ENCODE results near the gene U2SURP. TPM values are rescaled to one million over a fixed set of nuclear protein-coding genes. Genes with fewer than 3 reads are reported as not detected.
"Not testable (repeated sequence)": the region's sequence is repeated elsewhere in the genome, so short reads cannot be mapped to it uniquely, and the experiment has no call there.

U2SURP gene
- total and polyA plus RNA-seq, 2 experiments from 2014 or later, result 41.5 to 71.4 TPM

DNA sequence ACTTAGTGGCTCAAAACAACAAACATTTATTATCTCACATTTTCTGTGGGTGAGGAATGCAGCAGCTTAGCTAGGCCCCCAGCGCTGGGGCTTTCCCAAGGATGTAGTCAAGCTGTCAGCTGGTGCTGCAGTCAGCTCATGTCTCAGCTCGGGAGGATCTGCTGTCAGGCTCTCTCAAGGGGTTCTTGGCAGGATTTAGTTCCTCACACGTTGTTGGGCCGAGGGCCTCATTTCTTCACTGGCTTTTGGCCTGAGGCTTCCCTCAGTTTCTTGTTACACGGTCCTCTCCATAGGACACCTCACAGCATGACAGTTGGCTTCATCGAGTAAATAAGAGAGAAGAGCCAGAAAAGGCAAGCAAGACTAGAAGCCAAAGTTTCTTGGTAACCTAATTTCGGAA lies 13.7 kb upstream of the U2SURP start:
- Histone ChIP-seq H4K20me1 (ENCODE audit: insufficient read depth, poor library complexity, severe bottlenecking) (no peaks in the 10 kb centered on the region), H3K36me3 (replicated peaks; ENCODE audit: insufficient read depth, low read depth) (no peaks in the 10 kb centered on the region), H3K9me3 (ENCODE audit: low read depth) (no peaks in the 10 kb centered on the region), H3K4me3 (no peak overlapping the region), H3K9me2 (replicated peaks; ENCODE audit: insufficient read depth) (no peaks in the 10 kb centered on the region), H2AFZ (no peak overlapping the region), H3K79me2 (no peaks in the 10 kb centered on the region), H3K27ac (no peak overlapping the region), H3K4me1 (ENCODE audit: insufficient read depth) (no peaks in the 10 kb centered on the region), H3K4me2 (no peak overlapping the region), H3K27me3 (no peaks in the 10 kb centered on the region)
- TF ChIP-seq EZH2phosphoT487 (IDR thresholded peaks at IDR 0.05; ENCODE audit: low read depth, severe bottlenecking, unreplicated experiment), result no peak
- no peak for TF ChIP-seq EZH2 (IDR thresholded peaks at IDR 0.05; ENCODE audit: borderline replicate concordance)
- TF ChIP-seq, protein P1, sequence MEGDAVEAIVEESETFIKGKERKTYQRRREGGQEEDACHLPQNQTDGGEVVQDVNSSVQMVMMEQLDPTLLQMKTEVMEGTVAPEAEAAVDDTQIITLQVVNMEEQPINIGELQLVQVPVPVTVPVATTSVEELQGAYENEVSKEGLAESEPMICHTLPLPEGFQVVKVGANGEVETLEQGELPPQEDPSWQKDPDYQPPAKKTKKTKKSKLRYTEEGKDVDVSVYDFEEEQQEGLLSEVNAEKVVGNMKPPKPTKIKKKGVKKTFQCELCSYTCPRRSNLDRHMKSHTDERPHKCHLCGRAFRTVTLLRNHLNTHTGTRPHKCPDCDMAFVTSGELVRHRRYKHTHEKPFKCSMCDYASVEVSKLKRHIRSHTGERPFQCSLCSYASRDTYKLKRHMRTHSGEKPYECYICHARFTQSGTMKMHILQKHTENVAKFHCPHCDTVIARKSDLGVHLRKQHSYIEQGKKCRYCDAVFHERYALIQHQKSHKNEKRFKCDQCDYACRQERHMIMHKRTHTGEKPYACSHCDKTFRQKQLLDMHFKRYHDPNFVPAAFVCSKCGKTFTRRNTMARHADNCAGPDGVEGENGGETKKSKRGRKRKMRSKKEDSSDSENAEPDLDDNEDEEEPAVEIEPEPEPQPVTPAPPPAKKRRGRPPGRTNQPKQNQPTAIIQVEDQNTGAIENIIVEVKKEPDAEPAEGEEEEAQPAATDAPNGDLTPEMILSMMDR (IDR thresholded peaks at IDR 0.05; ENCODE audit: poor library complexity), result no peak
- WGBS (ENCODE audit: low lambda C conversion rate, missing lambda C conversion rate), result 34% methylated on average over 7 of the region's 7 CpGs
- DNase-seq (ENCODE audit: low spot score), result peak; percentile 55

DNA sequence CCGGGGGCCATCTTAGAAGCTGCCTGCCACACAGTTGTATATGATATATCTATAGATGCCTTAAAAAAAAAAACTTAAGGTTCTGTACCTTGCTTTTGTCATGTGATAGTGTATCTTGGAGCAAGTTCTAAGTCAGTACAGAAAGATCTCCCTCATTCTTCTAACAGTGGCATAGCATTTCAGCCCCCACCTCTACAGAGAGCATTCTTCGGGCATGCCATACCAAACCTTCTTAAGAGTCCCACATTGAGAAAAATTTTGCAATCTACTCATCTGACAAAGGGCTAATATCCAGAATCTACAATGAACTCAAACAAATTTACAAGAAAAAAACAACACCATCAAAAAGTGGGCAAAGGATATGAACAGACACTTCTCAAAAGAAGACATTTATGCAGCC lies 13.1 kb upstream of the U2SURP start:
- DNase-seq (ENCODE audit: low spot score); H3K27me3 ChIP-seq; H3K4me1 ChIP-seq (ENCODE audit: insufficient read depth); H3K36me3 ChIP-seq (replicated peaks; ENCODE audit: insufficient read depth, low read depth); H4K20me1 ChIP-seq (ENCODE audit: insufficient read depth, poor library complexity, severe bottlenecking); H3K4me3 ChIP-seq; H3K9me3 ChIP-seq (ENCODE audit: low read depth); H3K4me2 ChIP-seq; H2AFZ ChIP-seq; H3K79me2 ChIP-seq; H3K9me2 ChIP-seq (replicated peaks; ENCODE audit: insufficient read depth); H3K27ac ChIP-seq: not testable (repeated sequence)
- 87% methylated on average over 2 of the region's 2 CpGs for WGBS (ENCODE audit: low lambda C conversion rate, missing lambda C conversion rate)

DNA sequence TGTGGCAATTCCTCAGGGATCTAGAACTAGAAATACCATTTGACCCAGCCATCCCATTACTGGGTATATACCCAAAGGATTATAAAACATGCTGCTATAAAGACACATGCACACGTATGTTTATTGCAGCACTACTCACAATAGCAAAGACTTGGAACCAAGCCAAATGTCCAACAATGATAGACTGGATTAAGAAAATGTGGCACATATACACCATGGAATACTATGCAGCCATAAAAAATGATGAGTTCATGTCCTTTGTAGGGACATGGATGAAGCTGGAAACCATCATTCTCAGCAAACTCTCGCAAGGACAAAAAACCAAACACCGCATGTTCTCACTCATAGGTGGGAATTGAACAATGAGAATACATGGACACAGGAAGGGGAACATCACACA lies 12.5 kb upstream of the U2SURP start:
- H3K9me2 ChIP-seq (replicated peaks; ENCODE audit: insufficient read depth); H4K20me1 ChIP-seq (ENCODE audit: insufficient read depth, poor library complexity, severe bottlenecking); H3K79me2 ChIP-seq; H3K36me3 ChIP-seq (replicated peaks; ENCODE audit: insufficient read depth, low read depth); H3K4me3 ChIP-seq; DNase-seq (ENCODE audit: low spot score); H2AFZ ChIP-seq; H3K27ac ChIP-seq; H3K4me2 ChIP-seq; H3K9me3 ChIP-seq (ENCODE audit: low read depth); H3K27me3 ChIP-seq; H3K4me1 ChIP-seq (ENCODE audit: insufficient read depth): not testable (repeated sequence)
- WGBS (ENCODE audit: low lambda C conversion rate, missing lambda C conversion rate), result 92% methylated on average over 3 of the region's 3 CpGs

DNA sequence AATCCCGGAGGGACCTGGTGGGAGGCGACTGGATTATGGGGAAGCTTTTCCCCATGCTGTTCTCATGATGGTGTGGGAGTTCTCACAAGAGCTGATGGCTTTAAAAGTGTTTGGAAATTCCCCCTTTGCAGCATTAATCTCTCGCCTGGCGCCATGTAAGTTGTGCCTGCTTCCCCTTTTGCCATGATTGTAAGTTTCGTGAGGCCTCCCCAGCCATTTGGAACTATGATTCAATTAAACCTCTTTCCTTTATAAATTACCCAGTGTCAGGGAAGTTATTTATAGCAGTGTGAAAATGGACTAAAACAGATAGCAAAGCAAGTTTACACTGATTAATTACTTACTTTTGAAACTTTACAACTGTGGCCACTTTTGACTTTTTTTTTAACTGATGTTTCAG lies 10.6 kb upstream of the U2SURP start:
- Histone ChIP-seq H3K27me3 (no peaks in the 10 kb centered on the region), H3K79me2 (no peaks in the 10 kb centered on the region), H3K4me3 (no peak overlapping the region), H3K9me3 (ENCODE audit: low read depth) (no peaks in the 10 kb centered on the region), H3K36me3 (replicated peaks; ENCODE audit: insufficient read depth, low read depth) (no peaks in the 10 kb centered on the region), H2AFZ (no peak overlapping the region), H3K9me2 (replicated peaks; ENCODE audit: insufficient read depth) (no peaks in the 10 kb centered on the region), H3K4me2 (no peak overlapping the region), H4K20me1 (ENCODE audit: insufficient read depth, poor library complexity, severe bottlenecking) (no peaks in the 10 kb centered on the region), H3K27ac (no peak overlapping the region), H3K4me1 (ENCODE audit: insufficient read depth) (no peaks in the 10 kb centered on the region)
- DNase-seq (ENCODE audit: low spot score), result no peak
- TF ChIP-seq EZH2 (IDR thresholded peaks at IDR 0.05; ENCODE audit: borderline replicate concordance) (no peak), EZH2phosphoT487 (IDR thresholded peaks at IDR 0.05; ENCODE audit: low read depth, severe bottlenecking, unreplicated experiment) (no peak)
- TF ChIP-seq, protein P1 (IDR thresholded peaks at IDR 0.05; ENCODE audit: poor library complexity), result no peak
- WGBS (ENCODE audit: low lambda C conversion rate, missing lambda C conversion rate), result 96% methylated on average over 5 of the region's 5 CpGs

DNA sequence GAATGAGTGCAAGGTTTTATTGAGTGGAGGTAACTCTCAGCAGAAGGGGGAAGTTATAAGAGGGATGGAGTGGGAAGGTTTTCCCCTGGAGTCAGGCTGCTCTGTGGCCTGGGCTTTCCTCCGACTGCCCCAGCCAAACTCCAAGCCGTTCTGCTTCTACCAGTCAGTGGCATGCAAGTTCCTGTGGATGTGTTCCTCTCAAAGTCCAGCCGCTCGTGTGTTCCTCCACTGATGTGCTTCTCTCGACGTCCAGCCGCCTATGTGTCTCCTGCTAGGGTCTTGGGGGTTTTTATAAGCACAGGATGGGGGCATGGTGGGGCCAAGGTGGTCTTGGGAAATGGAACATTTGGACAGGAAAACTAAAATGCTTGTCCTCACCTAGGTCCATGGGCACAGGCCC lies 9.0 kb upstream of the U2SURP start:
- Histone ChIP-seq H3K4me2 (no peak overlapping the region), H3K4me3 (no peak overlapping the region), H4K20me1 (ENCODE audit: insufficient read depth, poor library complexity, severe bottlenecking) (no peaks in the 10 kb centered on the region), H3K9me2 (replicated peaks; ENCODE audit: insufficient read depth) (no peaks in the 10 kb centered on the region), H3K4me1 (ENCODE audit: insufficient read depth) (no peaks in the 10 kb centered on the region), H3K27me3 (no peaks in the 10 kb centered on the region), H3K27ac (no peak overlapping the region), H2AFZ (no peak overlapping the region), H3K79me2 (no peaks in the 10 kb centered on the region), H3K36me3 (replicated peaks; ENCODE audit: insufficient read depth, low read depth) (no peaks in the 10 kb centered on the region), H3K9me3 (ENCODE audit: low read depth) (no peaks in the 10 kb centered on the region)
- 97% methylated on average over 7 of the region's 7 CpGs for WGBS (ENCODE audit: low lambda C conversion rate, missing lambda C conversion rate)
- no peak for TF ChIP-seq EZH2phosphoT487 (IDR thresholded peaks at IDR 0.05; ENCODE audit: low read depth, severe bottlenecking, unreplicated experiment)
- TF ChIP-seq, protein P1 (IDR thresholded peaks at IDR 0.05; ENCODE audit: poor library complexity), result no peak
- TF ChIP-seq EZH2 (IDR thresholded peaks at IDR 0.05; ENCODE audit: borderline replicate concordance), result no peak
- DNase-seq (ENCODE audit: low spot score), result no peak

Data from hepatocyte (in vitro differentiated cells).